Fibroblast of peridontal ligament (primary cell): ENCODE results near the gene GNB3.

Source experiments
- DNase-seq: peaks from one replicate; pipeline ENCODE4 v3.0.0-alpha.2; 2010; ENCODE audit errors: extremely low read depth

The GNB3 gene

GRCh38 chr12:6823182-6824084, 17.3 kb upstream of the GNB3 start:
- no peak for DNase-seq

DNA sequence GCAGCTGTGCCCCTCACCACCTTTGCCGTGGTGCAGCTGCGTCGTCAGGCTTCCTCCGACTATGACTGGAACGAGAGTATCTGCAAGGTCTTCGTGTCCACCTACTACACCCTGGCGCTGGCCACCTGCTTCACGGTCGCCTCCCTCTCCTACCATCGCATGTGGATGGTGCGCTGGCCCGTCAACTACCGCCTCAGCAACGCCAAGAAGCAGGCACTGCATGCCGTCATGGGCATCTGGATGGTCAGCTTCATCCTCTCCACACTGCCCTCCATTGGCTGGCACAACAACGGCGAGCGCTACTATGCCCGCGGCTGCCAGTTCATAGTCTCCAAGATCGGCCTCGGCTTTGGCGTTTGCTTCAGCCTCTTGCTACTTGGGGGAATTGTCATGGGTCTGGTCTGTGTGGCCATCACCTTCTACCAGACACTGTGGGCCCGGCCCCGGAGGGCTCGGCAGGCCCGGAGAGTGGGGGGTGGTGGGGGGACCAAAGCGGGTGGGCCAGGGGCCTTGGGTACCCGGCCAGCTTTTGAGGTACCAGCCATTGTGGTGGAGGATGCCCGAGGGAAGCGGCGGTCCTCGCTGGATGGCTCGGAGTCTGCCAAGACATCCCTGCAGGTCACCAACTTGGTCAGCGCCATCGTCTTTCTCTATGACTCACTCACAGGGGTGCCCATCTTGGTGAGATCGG, 16.5 kb upstream of the GNB3 start:
- no peak for DNase-seq

GRCh38 chr12:6824901-6825381, 15.8 kb upstream of the GNB3 start:
- DNase-seq: no peak

- peak; percentile 87 for DNase-seq
Measured at GRCh38 chr12:6825398-6826124, 15.2 kb upstream of the GNB3 start.

- no peak for DNase-seq
Measured at GRCh38 chr12:6826125-6826733, 14.5 kb upstream of the GNB3 start.

GRCh38 chr12:6826734-6827436, 13.8 kb upstream of the GNB3 start:
- DNase-seq: no peak

DNA sequence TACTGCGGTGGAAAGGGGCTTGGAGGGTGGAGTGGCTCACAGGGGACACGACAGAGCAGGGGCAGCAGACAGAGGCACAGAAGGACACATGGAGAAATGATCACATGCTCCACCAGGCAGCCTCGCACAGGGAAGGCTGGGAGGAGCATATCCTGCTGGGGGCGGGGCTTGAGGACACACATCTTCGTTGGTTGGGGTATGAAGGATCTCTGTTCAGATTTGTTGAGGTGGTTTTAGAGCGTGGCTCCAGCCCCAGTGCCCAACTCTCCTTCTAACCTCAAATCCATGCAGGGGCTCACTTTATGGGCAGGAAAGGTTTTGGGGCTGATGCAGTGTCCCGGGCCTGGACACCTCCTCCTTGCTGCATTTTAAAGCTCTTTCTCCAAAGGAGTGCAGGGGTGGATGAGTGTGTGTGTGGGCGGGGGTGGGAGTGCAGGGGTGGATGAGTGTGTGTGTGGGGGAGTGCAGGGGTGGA, 13.3 kb upstream of the GNB3 start:
- peak; percentile 73 for DNase-seq

DNA sequence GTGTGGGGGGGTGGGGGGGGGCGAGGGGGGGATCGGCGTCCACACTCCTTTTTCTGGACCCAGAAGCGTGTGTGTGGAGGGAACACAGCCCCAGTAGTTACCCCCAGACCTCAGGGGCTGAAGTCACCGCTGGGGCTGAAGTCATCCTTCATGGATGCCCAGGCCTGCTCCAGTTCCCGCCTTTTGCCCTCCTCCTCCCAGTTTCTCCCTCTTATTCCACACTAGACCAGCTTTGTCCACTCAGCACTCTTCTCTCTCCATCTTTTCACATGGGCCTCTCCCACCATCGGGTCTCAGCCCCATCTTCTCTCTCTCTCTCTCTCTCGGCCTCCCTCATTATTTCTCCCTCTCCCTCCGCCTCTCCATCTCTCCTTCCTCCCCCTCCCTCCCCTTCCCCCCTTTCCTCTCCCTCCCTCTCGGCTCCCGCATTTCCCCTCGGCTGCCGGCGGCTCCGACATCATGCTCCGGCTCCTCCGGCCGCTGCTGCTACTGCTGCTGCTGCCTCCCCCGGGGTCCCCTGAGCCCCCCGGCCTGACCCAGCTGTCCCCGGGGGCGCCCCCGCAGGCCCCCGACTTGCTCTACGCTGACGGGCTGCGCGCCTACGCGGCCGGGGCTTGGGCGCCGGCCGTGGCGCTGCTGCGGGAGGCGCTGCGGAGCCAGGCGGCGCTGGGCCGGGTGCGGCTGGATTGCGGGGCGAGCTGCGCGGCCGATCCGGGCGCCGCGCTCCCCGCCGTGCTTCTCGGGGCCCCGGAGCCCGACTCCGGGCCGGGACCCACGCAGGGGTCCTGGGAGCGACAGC, 12.5 kb upstream of the GNB3 start, which contains the start of gene P3H3:
TSS of gene P3H3 (plus strand) at position 426 of the 799 bp plus-strand sequence. CDS start at position 460, 34 bp downstream.
- DNase-seq: peak; percentile 43

DNA sequence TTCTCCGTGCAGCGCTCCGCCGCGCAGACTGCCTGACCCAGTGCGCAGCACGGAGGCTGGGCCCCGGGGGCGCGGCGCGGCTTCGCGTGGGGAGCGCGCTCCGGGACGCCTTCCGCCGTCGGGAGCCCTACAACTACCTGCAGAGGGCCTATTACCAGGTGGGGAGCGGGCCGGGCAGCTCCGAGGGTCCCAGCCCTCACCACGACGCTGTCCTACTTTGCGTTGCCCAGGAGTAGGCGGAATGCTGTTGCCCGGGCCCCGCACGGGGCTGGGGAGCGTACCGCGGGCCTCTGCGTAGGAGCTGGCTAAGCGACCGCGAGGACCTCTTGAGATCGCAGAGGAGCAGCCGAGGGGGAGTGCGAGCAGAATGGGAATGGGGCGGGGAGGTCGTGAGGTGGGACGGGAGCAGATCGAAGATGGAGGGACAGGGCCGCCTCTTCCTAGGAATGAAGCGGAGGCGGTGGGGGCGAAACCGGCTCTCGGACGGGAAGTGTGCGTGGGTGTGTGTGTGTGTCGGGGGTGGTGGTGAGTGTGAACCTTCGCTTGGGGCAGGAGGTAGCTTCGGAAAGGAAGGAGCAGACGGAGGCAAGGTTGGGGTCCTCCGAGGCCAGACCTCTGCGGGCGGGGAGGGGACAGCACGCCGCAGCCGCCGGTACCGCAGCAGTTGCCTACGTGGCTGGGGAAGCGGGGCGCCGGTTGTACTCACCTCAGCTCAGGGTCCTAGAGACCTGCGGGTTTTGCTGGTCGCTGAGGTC, 11.8 kb upstream of the GNB3 start:
- DNase-seq: peak; percentile 27

DNA sequence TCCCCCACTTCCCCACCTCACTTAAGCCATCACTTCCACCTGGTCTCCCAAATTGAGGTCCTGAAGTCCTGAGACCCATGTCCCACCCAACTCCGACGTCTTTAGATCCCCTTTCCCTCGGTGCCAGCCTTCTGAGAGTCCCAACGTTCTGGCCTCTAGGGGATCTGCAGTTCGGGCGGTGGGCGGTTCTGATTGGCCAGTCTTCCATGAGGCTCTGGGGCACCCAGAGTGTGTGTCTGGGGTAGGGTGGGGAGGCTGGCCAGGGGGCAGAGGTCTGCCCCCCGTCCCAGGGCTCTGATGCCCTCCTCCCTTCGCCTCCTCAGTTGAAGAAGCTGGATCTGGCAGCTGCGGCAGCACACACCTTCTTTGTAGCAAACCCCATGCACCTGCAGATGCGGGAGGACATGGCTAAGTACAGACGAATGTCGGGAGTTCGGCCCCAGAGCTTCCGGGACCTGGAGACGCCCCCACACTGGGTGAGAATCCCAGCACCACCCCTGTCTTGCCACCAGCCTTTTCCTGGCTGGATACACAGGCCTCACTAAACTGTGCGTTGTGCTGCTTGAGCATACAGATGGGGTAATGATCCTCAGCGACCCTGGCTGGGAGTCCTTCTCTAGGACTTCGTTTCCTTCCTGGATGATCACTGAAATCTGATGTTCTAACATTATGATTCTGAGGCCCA, 11.0 kb upstream of the GNB3 start:
- DNase-seq: peak; percentile 49

DNA sequence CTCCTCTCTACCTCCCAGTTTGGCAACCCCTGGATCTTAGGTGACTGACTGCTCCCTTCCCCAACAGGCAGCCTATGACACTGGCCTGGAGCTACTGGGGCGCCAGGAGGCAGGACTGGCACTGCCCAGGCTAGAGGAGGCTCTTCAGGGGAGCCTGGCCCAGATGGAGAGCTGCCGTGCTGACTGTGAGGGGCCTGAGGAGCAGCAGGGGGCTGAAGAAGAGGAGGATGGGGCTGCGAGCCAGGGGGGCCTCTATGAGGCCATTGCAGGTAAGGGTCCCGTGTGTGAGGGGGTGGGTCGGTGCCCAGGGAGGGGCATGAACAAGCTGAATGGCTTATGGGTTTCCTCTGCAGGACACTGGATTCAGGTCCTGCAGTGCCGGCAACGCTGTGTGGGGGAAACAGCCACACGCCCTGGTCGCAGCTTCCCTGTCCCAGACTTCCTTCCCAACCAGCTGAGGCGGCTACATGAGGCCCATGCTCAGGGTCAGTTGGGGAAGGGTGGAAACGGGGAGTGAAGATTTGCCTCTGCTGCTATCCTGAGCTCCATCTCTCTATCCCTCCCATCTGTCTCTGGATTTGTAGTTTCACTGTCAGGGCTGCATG, 10.3 kb upstream of the GNB3 start:
- no peak for DNase-seq

- no peak for DNase-seq
Measured at GRCh38 chr12:6830999-6831398, 9.7 kb upstream of the GNB3 start.

DNA sequence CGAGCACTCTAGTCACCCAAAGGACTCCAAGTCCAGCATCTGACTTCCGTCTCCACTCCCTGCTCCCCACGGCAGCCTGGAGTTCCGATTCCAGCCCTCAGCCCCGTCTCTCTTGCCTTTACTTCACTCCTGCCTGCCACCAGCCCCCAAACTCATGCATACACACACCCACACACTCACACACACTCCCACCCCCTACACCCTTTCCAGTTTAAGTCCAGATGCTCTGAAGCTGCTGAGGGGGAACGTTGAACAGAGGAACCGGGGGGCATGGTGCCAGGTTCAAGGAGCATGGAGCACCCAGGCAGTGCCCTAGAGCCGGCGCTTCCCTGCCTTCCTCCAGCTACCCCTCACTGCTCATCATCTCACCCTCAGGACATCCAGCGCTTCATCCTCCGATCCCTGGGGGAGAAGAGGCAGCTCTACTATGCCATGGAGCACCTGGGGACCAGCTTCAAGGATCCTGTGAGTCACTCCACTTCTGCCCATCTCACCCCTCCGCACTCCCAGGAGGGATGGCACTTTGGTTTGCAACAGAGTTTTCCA, 9.2 kb upstream of the GNB3 start:
- no peak for DNase-seq

DNA sequence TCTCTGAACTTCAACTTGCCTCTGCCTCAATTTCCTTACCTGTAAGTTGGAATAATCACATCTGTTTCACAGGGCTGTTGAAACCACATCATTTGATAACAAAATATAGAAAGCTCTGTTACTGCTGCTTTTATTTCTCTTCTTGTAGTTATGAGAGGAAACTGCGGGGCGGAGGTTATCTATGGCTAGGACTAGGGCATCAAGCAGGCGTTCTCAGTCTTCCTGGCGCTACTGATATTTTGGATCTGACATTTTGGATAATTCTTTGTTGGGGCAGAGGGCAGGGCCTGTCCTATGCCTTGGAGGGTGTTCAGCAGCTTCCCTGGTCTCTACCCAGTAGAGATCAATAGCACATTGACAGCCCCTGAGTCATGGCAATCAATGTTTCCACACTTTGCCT, 8.6 kb upstream of the GNB3 start:
- DNase-seq: no peak

- DNase-seq: no peak
Measured at GRCh38 chr12:6833189-6833890, 7.4 kb upstream of the GNB3 start.

DNA sequence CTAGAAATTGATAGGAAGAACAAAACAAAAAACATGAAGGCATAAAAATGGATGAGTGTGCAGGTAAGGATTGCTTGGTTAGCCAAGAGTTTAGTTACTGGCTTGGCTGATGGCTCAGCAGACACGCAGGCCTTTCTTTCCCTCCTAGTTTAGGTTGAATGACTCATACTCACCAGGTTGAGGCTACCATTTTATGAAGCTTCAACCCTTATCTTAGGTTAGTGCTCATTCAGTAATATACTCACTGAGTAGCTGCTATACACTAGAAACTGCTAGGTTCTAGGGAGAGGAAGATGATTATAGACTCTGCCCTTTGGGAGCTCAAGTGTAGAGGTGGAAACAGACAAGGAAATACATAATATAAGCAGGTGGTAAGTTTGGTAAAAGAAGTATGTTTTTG, 6.5 kb upstream of the GNB3 start:
- DNase-seq: no peak

GRCh38 chr12:6834873-6835272, 5.9 kb upstream of the GNB3 start:
- DNase-seq: no peak
